Ovary (tissue), 9 donors: ENCODE results near the gene TCEANC2. TPM values are rescaled to one million over a fixed set of nuclear protein-coding genes. Genes with fewer than 3 reads are reported as not detected.

Experiments used
- DNase-seq, 5 donors: peaks; one replicate each; pipeline ENCODE4 v3.0.0-alpha.2; 2019 to 2020
- H3K27ac ChIP-seq, 2 donors: fragments of 200-600 bp; one replicate each; pipeline versions ENCODE4 v1.5.1 to v1.8.0; 2019 to 2022
- H3K27me3 ChIP-seq: fragments of 200-600 bp; one replicate; pipeline ENCODE4 v1.8.0; 2022
- H3K36me3 ChIP-seq: fragments of 200-600 bp; sonication (generic); one replicate; pipeline ENCODE4 v1.5.1; 2019
- H3K4me1 ChIP-seq: one replicate; pipeline ENCODE4 v1.8.1; 2013; ENCODE audit warnings: mild to moderate bottlenecking, moderate library complexity; ENCODE audit not compliant: insufficient read depth
- H3K4me3 ChIP-seq: fragments of 200-600 bp; sonication (generic); one replicate; pipeline ENCODE4 v1.5.1; 2017
- H3K9me3 ChIP-seq, 2 donors: fragments of 200-600 bp in 1 of 2; sonication (generic) in 1 of 2; one replicate each; pipeline versions ENCODE4 v1.5.1 to v1.8.1; 2013 to 2019; ENCODE audit warnings: mild to moderate bottlenecking in 1 of 2, moderate library complexity in 1 of 2
- EP300 ChIP-seq: sonication (generic); formaldehyde crosslinking; IDR thresholded peaks from one replicate; pipeline ENCODE4 v1.6.1; 2017; ENCODE audit warnings: antibody characterized with exemption
- POLR2A ChIP-seq: fragments of 450-650 bp; IDR thresholded peaks from one replicate; pipeline ENCODE4 v1.6.1; 2017; ENCODE audit warnings: antibody characterized with exemption, mild to moderate bottlenecking, moderate library complexity
- WGBS, 3 donors: extraction: QIAGEN DNeasy Blood & Tissue Kit in 1 of 3; methylation state at CpG; one replicate each; pipeline versions ENCODE4 v1.1.5 to v1.1.7; 2013 to 2017; 5-methylcytosine and 5-hydroxymethylcytosine counted together
- intact Hi-C, 4 donors: fragments of 100-400 bp; cut with DNase I; formaldehyde crosslinking; loops; one replicate each; pipeline versions ENCODE4 v1.11.0 to v1.15.1; 2022 to 2023
- polyA plus RNA-seq, 2 donors: library from polyadenylated mRNA; stranded (reverse); fragments of 200-250 nt in 1 of 2; fragments of 350-450 nt in 1 of 2; fragmentation: Illumina TruSeq in 1 of 2; extraction: RNeasy Lipid Tissue Mini Kit (QIAGEN cat#74804) in 1 of 2; gene quantifications; one replicate each; pipeline ENCODE4 v1.2.3, GENCODE V29; 2013 to 2014
- total RNA-seq, 7 donors: library from RNA; depleted of rRNA in 2 of 7; stranded (reverse); fragments of >200 nt in 2 of 7; fragmentation: NEBNext Ultra II Directional in 3 of 7; extraction: Animal tissue kit (Norgen Biotek cat#: 25700) in 3 of 7; gene quantifications; one replicate each; pipeline versions ENCODE4 v1.1.0 to v1.2.4, GENCODE V29; 2016 to 2023
- TF ChIP-seq, protein P1 (sequence below), 3 donors: fragments of 450-650 bp in 2 of 3; fragments of 200-600 bp in 1 of 3; IDR thresholded peaks; one replicate each; pipeline versions ENCODE4 v1.5.1 to v1.8.0; 2016 to 2022; ENCODE audit warnings: antibody characterized with exemption in 3 of 3, mild to moderate bottlenecking in 1 of 3
- donor health status: DM: no; HTN: no; CAD: no; lungs with moderate emphysema.
- donor health status: DM: no; HTN: no; CAD: no.
- donor health status: Bipolar disorder and iron deficiency.
- donor health status: DM: yes; HTN: yes; CAD: no.
- donor health status: DM: no; HTN: no; CAD: no.
- donor health status: DM: yes; HTN: yes; CAD: no.

Gene TCEANC2
- total and polyA plus RNA-seq, 9 donors = 1.8 to 5.2 (median 3.0) TPM

GRCh38 chr1:54051933-54052430, 1.4 kb upstream of the TCEANC2 start:
- Histone ChIP-seq H3K27me3 (no peaks in the 10 kb centered on the region), H3K4me3 (peak overlapping the region; percentile 77), H3K4me1 (peaks cover 7% of the 10 kb centered on the region), H3K36me3 (no peaks in the 10 kb centered on the region), H3K9me3 (no peaks in the 10 kb centered on the region), H3K27ac (peak overlapping the region; percentile 82 to 84)
- DNase-seq = no peak
- WGBS, 3 donors = 1 to 2% (median 1%) methylated on average over 8 of the region's 8 CpGs
- TF ChIP-seq EP300 (no peak), POLR2A (no peak)
- TF ChIP-seq, protein P1, sequence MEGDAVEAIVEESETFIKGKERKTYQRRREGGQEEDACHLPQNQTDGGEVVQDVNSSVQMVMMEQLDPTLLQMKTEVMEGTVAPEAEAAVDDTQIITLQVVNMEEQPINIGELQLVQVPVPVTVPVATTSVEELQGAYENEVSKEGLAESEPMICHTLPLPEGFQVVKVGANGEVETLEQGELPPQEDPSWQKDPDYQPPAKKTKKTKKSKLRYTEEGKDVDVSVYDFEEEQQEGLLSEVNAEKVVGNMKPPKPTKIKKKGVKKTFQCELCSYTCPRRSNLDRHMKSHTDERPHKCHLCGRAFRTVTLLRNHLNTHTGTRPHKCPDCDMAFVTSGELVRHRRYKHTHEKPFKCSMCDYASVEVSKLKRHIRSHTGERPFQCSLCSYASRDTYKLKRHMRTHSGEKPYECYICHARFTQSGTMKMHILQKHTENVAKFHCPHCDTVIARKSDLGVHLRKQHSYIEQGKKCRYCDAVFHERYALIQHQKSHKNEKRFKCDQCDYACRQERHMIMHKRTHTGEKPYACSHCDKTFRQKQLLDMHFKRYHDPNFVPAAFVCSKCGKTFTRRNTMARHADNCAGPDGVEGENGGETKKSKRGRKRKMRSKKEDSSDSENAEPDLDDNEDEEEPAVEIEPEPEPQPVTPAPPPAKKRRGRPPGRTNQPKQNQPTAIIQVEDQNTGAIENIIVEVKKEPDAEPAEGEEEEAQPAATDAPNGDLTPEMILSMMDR (IDR thresholded peaks at IDR 0.05) = no peak
- intact Hi-C loops = loop anchor here in 2 of 4 donors (5.0 to 10.0 kb wide), 2 partner anchors 160 to 177 kb away; partner anchors contain the start of gene DIO1 (in 1 of the 2)

GRCh38 chr1:54052431-54052933, 926 bp upstream of the TCEANC2 start:
- 0 to 1% (median 0%) methylated on average over 23 of the region's 23 CpGs for WGBS, 3 donors
- intact Hi-C loops = loop anchor here in 2 of 4 donors (5.0 to 10.0 kb wide), 2 partner anchors 160 to 178 kb away; partner anchors contain the start of gene DIO1 (in 1 of the 2)
- TF ChIP-seq EP300 (no peak), POLR2A (no peak)
- TF ChIP-seq, protein P1 (IDR thresholded peaks at IDR 0.05) = no peak
- Histone ChIP-seq H3K9me3 (no peaks in the 10 kb centered on the region), H3K4me1 (peaks cover 7% of the 10 kb centered on the region), H3K27ac (peak overlapping the region; percentile 82 to 84), H3K27me3 (no peaks in the 10 kb centered on the region), H3K36me3 (no peaks in the 10 kb centered on the region), H3K4me3 (peak overlapping the region; percentile 77)
- peak; percentile 23 to 43 (median 24) for DNase-seq

- intact Hi-C loops = loop anchor here in 2 of 4 donors (5.0 to 10.0 kb wide), 2 partner anchors 162 to 179 kb away; partner anchors contain the start of gene DIO1 (in 1 of the 2)
- H3K27me3 ChIP-seq = no peaks in the 10 kb centered on the region
- H3K9me3 ChIP-seq = no peaks in the 10 kb centered on the region
- H3K36me3 ChIP-seq = no peaks in the 10 kb centered on the region
- peaks cover 4% of the 10 kb centered on the region for H3K4me1 ChIP-seq
- TF ChIP-seq EP300 = no peak
- DNase-seq = no peak
- peak overlapping the region; percentile 77 for H3K4me3 ChIP-seq
- 11 to 14% (median 14%) methylated on average over 21 of the region's 21 CpGs for WGBS, 3 donors
- peak overlapping the region; percentile 71 to 84 for H3K27ac ChIP-seq
These were observed 483 bp downstream of the TCEANC2 start for GRCh38 chr1:54053745-54054437.

GRCh38 chr1:54054438-54054749, 986 bp downstream of the TCEANC2 start:
- Histone ChIP-seq H3K27ac (no peak overlapping the region), H3K4me1 (peaks cover 4% of the 10 kb centered on the region), H3K4me3 (no peak overlapping the region), H3K9me3 (no peaks in the 10 kb centered on the region), H3K27me3 (no peaks in the 10 kb centered on the region), H3K36me3 (no peaks in the 10 kb centered on the region)
- intact Hi-C loops = loop anchor here in 2 of 4 donors (5.0 to 10.0 kb wide), 2 partner anchors 162 to 180 kb away; partner anchors contain the start of gene DIO1 (in 1 of the 2)
- no peak for DNase-seq
- no peak for TF ChIP-seq EP300
- TF ChIP-seq, protein P1 (IDR thresholded peaks at IDR 0.05) = no peak
- no peak for TF ChIP-seq POLR2A
- 51 to 59% (median 55%) methylated on average over 5 of the region's 5 CpGs for WGBS, 3 donors
